ENCODE data around the gene HTT.

GRCh38 chr4:3183008-3183407, 108.5 kb downstream of the HTT start:
- TF ChIP-seq POLR2A (IDR thresholded peaks at IDR 0.05) (no peak), POLR2AphosphoS5 (IDR thresholded peaks at IDR 0.05; ENCODE audit: insufficient read depth in 1 of 2, low read depth in 1 of 2) (no peak)
